Loucy (cell line): ENCODE data around the gene MYO5C.

ENCODE experiments used
- H2AFZ ChIP-seq: fragments of 200-600 bp; sonication (generic); 2 replicates; pipeline ENCODE4 v1.6.0; 2016; ENCODE audit warnings: antibody characterized with exemption, mild to moderate bottlenecking, low read length, moderate library complexity
- H3F3A ChIP-seq: fragments of 200-600 bp; 2 replicates; pipeline ENCODE4 v1.6.0; 2016; ENCODE audit warnings: antibody characterized with exemption, low read depth, mild to moderate bottlenecking
- H3K27me3 ChIP-seq: fragments of 200-600 bp; sonication (generic); 2 replicates; pipeline ENCODE4 v1.6.1; 2014; ENCODE audit warnings: low read length, mild to moderate bottlenecking; ENCODE audit not compliant: insufficient read depth, poor library complexity, severe bottlenecking
- H3K36me3 ChIP-seq: fragments of 200-600 bp; sonication (generic); 2 replicates; pipeline ENCODE4 v1.6.1; 2016; ENCODE audit warnings: low read length; ENCODE audit not compliant: insufficient read depth
- H3K4me1 ChIP-seq: fragments of 200-600 bp; sonication (generic); 2 replicates; pipeline ENCODE4 v1.5.1; 2014; ENCODE audit warnings: low read length, mild to moderate bottlenecking; ENCODE audit not compliant: insufficient read depth, poor library complexity, severe bottlenecking
- H3K4me2 ChIP-seq: fragments of 200-600 bp; sonication (generic); 2 replicates; pipeline ENCODE4 v1.6.0; 2014; ENCODE audit warnings: antibody characterized with exemption, low read length, low read depth, mild to moderate bottlenecking; ENCODE audit not compliant: poor library complexity, severe bottlenecking
- H3K4me3 ChIP-seq: fragments of 200-600 bp; sonication (generic); 2 replicates; pipeline ENCODE4 v1.5.1; 2014; ENCODE audit warnings: low read length, mild to moderate bottlenecking, mixed read lengths; ENCODE audit not compliant: poor library complexity, severe bottlenecking
- H3K79me2 ChIP-seq: fragments of 200-600 bp; sonication (generic); 2 replicates; pipeline ENCODE4 v1.6.1; 2014; ENCODE audit warnings: low read length; ENCODE audit not compliant: insufficient read depth
- H3K9ac ChIP-seq: fragments of 200-600 bp; sonication (generic); 2 replicates; pipeline ENCODE4 v1.6.0; 2014; ENCODE audit warnings: mild to moderate bottlenecking, low read depth, low read length, moderate library complexity; ENCODE audit not compliant: poor library complexity, severe bottlenecking
- H3K9me2 ChIP-seq: fragments of 200-600 bp; sonication (generic); replicated peaks from 2 replicates; pipeline ENCODE4 v1.6.1; 2016; ENCODE audit warnings: low read depth, low read length, mixed read lengths
- H3K9me3 ChIP-seq: fragments of 200-600 bp; sonication (generic); 2 replicates; pipeline ENCODE4 v1.6.1; 2014; ENCODE audit warnings: mild to moderate bottlenecking, antibody characterized with exemption, low read length, low read depth; ENCODE audit not compliant: insufficient read depth
- H4K20me1 ChIP-seq: fragments of 200-600 bp; sonication (generic); 2 replicates; pipeline ENCODE4 v1.6.0; 2014; ENCODE audit warnings: antibody characterized with exemption, low read length, mild to moderate bottlenecking; ENCODE audit not compliant: insufficient read depth, poor library complexity, severe bottlenecking
- CTCF ChIP-seq: fragments of 200-600 bp; sonication (generic); conservative IDR thresholded peaks from 2 replicates; pipeline ENCODE4 v1.5.1; 2014; ENCODE audit warnings: mild to moderate bottlenecking, antibody characterized with exemption, low read length
- EZH2phosphoT487 ChIP-seq: fragments of 200-600 bp; IDR thresholded peaks from 2 replicates; pipeline ENCODE4 v1.6.1; 2018; ENCODE audit warnings: antibody characterized with exemption, mild to moderate bottlenecking, moderate library complexity, borderline replicate concordance

MYO5C gene

GRCh38 chr15:52336529-52336928 is 40.9 kb upstream of the MYO5C start:
- no peaks in the 10 kb centered on the region for H3K79me2 ChIP-seq
- H3K9me2 ChIP-seq, result no peaks in the 10 kb centered on the region
- H3K27me3 ChIP-seq, result no peaks in the 10 kb centered on the region
- H2AFZ ChIP-seq, result no peak overlapping the region
- H3K4me3 ChIP-seq, result no peak overlapping the region
- no peaks in the 10 kb centered on the region for H3F3A ChIP-seq
- no peaks in the 10 kb centered on the region for H3K9me3 ChIP-seq
- H3K9ac ChIP-seq, result no peak overlapping the region
- H4K20me1 ChIP-seq, result no peaks in the 10 kb centered on the region
- no peak overlapping the region for H3K4me2 ChIP-seq
- TF ChIP-seq EZH2phosphoT487, result no peak
- TF ChIP-seq CTCF, result peak; percentile 54
- H3K4me1 ChIP-seq, result peaks cover 17% of the 10 kb centered on the region
- peaks cover 5% of the 10 kb centered on the region; the same call in 1 of the 2 replicates for H3K36me3 ChIP-seq

GRCh38 chr15:52334491-52335160 is 39.0 kb upstream of the MYO5C start:
- H3F3A ChIP-seq, result no peaks in the 10 kb centered on the region
- H3K9ac ChIP-seq, result no peak overlapping the region
- peaks cover 7% of the 10 kb centered on the region; the same call in 1 of the 2 replicates for H3K36me3 ChIP-seq
- no peaks in the 10 kb centered on the region for H3K9me3 ChIP-seq
- H2AFZ ChIP-seq, result no peak overlapping the region
- no peak for TF ChIP-seq EZH2phosphoT487
- TF ChIP-seq CTCF, result no peak
- no peaks in the 10 kb centered on the region for H3K27me3 ChIP-seq
- H3K9me2 ChIP-seq, result no peaks in the 10 kb centered on the region
- H4K20me1 ChIP-seq, result no peaks in the 10 kb centered on the region
- no peak overlapping the region for H3K4me3 ChIP-seq
- no peak overlapping the region for H3K4me2 ChIP-seq
- peaks cover 18% of the 10 kb centered on the region for H3K4me1 ChIP-seq
- no peaks in the 10 kb centered on the region for H3K79me2 ChIP-seq

GRCh38 chr15:52331490-52332240 is 36.1 kb upstream of the MYO5C start:
- Histone ChIP-seq H3K4me3 (no peak overlapping the region), H3F3A (no peaks in the 10 kb centered on the region), H3K4me1 (peaks cover 7% of the 10 kb centered on the region), H3K9me3 (no peaks in the 10 kb centered on the region), H3K79me2 (no peaks in the 10 kb centered on the region), H2AFZ (peak overlapping the region; percentile 59; the same call in 1 of the 2 replicates), H3K27me3 (no peaks in the 10 kb centered on the region), H3K4me2 (peak overlapping the region; percentile 58), H4K20me1 (no peaks in the 10 kb centered on the region), H3K36me3 (peaks cover 27% of the 10 kb centered on the region; the same call in 1 of the 2 replicates), H3K9ac (peak overlapping the region; percentile 8), H3K9me2 (no peaks in the 10 kb centered on the region)
- TF ChIP-seq CTCF (peak; percentile 82), EZH2phosphoT487 (no peak)
